K562 (cell line): ENCODE measurements around the gene TXNDC15. TPM values are rescaled to one million over a fixed set of nuclear protein-coding genes. Genes with fewer than 3 reads are reported as not detected.

Experiments used
- CTCFL ChIP-seq: IDR thresholded peaks from 2 replicates; pipeline ENCODE4 v1.6.1; 2011; ENCODE audit warnings: borderline replicate concordance, low read depth, mild to moderate bottlenecking, moderate library complexity, low read length; ENCODE audit not compliant: insufficient read depth, poor library complexity, severe bottlenecking
- KLF13 ChIP-seq: fragments of 450-650 bp; IDR thresholded peaks from 2 replicates; pipeline ENCODE4 v1.6.1; 2016; ENCODE audit warnings: missing genetic modification characterization, low read depth, mild to moderate bottlenecking, missing compliant biosample characterization, moderate library complexity, borderline replicate concordance
- KLF6 ChIP-seq: fragments of 250-450 bp; sonication (Bioruptor Pico); IDR thresholded peaks from 2 replicates; pipeline ENCODE4 v1.4.0; 2020; ENCODE audit warnings: mild to moderate bottlenecking, moderate library complexity, borderline replicate concordance
- MTA3 ChIP-seq: fragments of 450-650 bp; formaldehyde crosslinking; IDR thresholded peaks from 2 replicates; pipeline ENCODE4 v1.6.1; 2017; ENCODE audit warnings: mild to moderate bottlenecking, borderline replicate concordance
- NEUROD1 ChIP-seq: fragments of 150-350 bp; IDR thresholded peaks from 2 replicates; pipeline ENCODE4 v1.6.1; 2014; ENCODE audit warnings: borderline replicate concordance, low read length, low read depth; ENCODE audit not compliant: partially characterized antibody
- NFRKB ChIP-seq: fragments of 450-650 bp; IDR thresholded peaks from 2 replicates; pipeline ENCODE4 v1.6.1; 2016; ENCODE audit warnings: low read depth
- PHB2 ChIP-seq: fragments of 450-650 bp; IDR thresholded peaks from 2 replicates; pipeline ENCODE4 v1.6.1; 2017; ENCODE audit warnings: low read depth
- RB1 ChIP-seq: fragments of 450-650 bp; IDR thresholded peaks from 2 replicates; pipeline ENCODE4 v1.6.1; 2017; ENCODE audit warnings: low read depth, mild to moderate bottlenecking
- THAP12 ChIP-seq: fragments of 250-450 bp; sonication (Bioruptor Pico); IDR thresholded peaks from 2 replicates; pipeline ENCODE4 v1.9.0; 2021; ENCODE audit warnings: mild to moderate bottlenecking, inconsistent platforms
- TRIM25 ChIP-seq: fragments of 450-650 bp; IDR thresholded peaks from 2 replicates; pipeline ENCODE4 v1.7.0; 2016; ENCODE audit warnings: borderline replicate concordance
- U2AF1 ChIP-seq: fragments of 200-400 bp; formaldehyde crosslinking; optimal IDR thresholded peaks from 2 replicates; pipeline ENCODE3; 2017; ENCODE audit warnings: mild to moderate bottlenecking, low read depth, low read length, moderate library complexity
- ZBTB33 ChIP-seq: sonication (generic); formaldehyde crosslinking; IDR thresholded peaks from 2 replicates; pipeline ENCODE4 v1.8.1; 2023; ENCODE audit warnings: mild to moderate bottlenecking, missing genetic modification reagents
- ZBTB7A ChIP-seq: IDR thresholded peaks from 2 replicates; pipeline ENCODE4 v1.6.1; 2011; ENCODE audit warnings: low read depth, mild to moderate bottlenecking, low read length, moderate library complexity, borderline replicate concordance; ENCODE audit not compliant: control insufficient read depth
- ZNF124 ChIP-seq: sonication (generic); formaldehyde crosslinking; IDR thresholded peaks from 2 replicates; pipeline ENCODE4 v1.8.1; 2022; ENCODE audit warnings: missing genetic modification reagents
- ZNF146 ChIP-seq: IDR thresholded peaks from one replicate; pipeline ENCODE4 v1.6.1; 2018; ENCODE audit warnings: missing compliant biosample characterization; ENCODE audit not compliant: unreplicated experiment
- ZNF239 ChIP-seq: fragments of 250-450 bp; sonication (Bioruptor Pico); IDR thresholded peaks from 2 replicates; pipeline ENCODE4 v1.4.0; 2020; ENCODE audit warnings: mild to moderate bottlenecking
- ZNF277 ChIP-seq: fragments of 250-450 bp; sonication (Bioruptor Pico); IDR thresholded peaks from 2 replicates; pipeline ENCODE4 v1.8.0; 2022; ENCODE audit warnings: inconsistent platforms, mild to moderate bottlenecking, moderate library complexity, borderline replicate concordance
- polyA plus RNA-seq, 8 experiments: library from polyadenylated mRNA; depleted of rRNA in 4 of 8; stranded (reverse) in 5 of 8; unstranded in 3 of 8; fragments of >200 nt; fragmentation: Nextera tagmentation in 2 of 8; fragmentation: Illumina TruSeq in 1 of 8; extraction: Ambion mirVana in 2 of 8; extraction: Trizol in 1 of 8; gene quantifications; 2 replicates each; pipeline versions ENCODE4 v1.2.1 to v1.2.3, GENCODE V29; 2011 to 2014; ENCODE audit warnings: inconsistent platforms in 1 of 8, missing spikeins in 1 of 8
- total RNA-seq, 7 experiments: library from RNA; depleted of rRNA in 6 of 7; stranded (reverse); fragments of >200 nt in 6 of 7; fragmentation: Illumina TruSeq in 2 of 7; extraction: Trizol in 2 of 7; gene quantifications; 2 replicates each; pipeline versions ENCODE4 v1.2.1 to v1.2.3, GENCODE V29; 2011 to 2021; ENCODE audit warnings: low replicate concordance in 1 of 7

Gene TXNDC15
- total and polyA plus RNA-seq, 9 of the 15 experiments (the other 6 are each of a cell fraction or from before 2014, with no cell fraction given) = 3.0 to 15.4 (median 12.3) TPM

- TF ChIP-seq CTCFL (peak; percentile 77), RB1 (peak; percentile 94), MTA3 (peak; percentile 94), TRIM25 (no peak), ZBTB33 (peak; percentile 94), ZNF146 (CRISPR knock-in tag) (no peak), KLF13 (tag) (peak; percentile 83), THAP12 (peak; percentile 73; the same call in 1 of the 2 replicates), KLF6 (CRISPR knock-in tag) (peak; percentile 67; the same call in 1 of the 2 replicates), ZNF124 (CRISPR knock-in tag) (no peak), NFRKB (no peak), U2AF1 (peak; percentile 38), ZBTB7A (0 out of 2 replicates have a peak, but pooled peaks have one; percentile 2), ZNF239 (CRISPR knock-in tag) (no peak), ZNF277 (CRISPR knock-in tag) (no peak), NEUROD1 (peak; percentile 65), PHB2 (no peak)
These were observed 30.6 kb downstream of the TXNDC15 start, which contains the start of gene PCBD2 (continued) for GRCh38 chr5:134904610-134905245.
